ENCODE results near the gene C3.
"Not testable (repeated sequence)": the region's sequence is repeated elsewhere in the genome, so short reads cannot be mapped to it uniquely, and the experiment has no call there.

Gene C3

DNA sequence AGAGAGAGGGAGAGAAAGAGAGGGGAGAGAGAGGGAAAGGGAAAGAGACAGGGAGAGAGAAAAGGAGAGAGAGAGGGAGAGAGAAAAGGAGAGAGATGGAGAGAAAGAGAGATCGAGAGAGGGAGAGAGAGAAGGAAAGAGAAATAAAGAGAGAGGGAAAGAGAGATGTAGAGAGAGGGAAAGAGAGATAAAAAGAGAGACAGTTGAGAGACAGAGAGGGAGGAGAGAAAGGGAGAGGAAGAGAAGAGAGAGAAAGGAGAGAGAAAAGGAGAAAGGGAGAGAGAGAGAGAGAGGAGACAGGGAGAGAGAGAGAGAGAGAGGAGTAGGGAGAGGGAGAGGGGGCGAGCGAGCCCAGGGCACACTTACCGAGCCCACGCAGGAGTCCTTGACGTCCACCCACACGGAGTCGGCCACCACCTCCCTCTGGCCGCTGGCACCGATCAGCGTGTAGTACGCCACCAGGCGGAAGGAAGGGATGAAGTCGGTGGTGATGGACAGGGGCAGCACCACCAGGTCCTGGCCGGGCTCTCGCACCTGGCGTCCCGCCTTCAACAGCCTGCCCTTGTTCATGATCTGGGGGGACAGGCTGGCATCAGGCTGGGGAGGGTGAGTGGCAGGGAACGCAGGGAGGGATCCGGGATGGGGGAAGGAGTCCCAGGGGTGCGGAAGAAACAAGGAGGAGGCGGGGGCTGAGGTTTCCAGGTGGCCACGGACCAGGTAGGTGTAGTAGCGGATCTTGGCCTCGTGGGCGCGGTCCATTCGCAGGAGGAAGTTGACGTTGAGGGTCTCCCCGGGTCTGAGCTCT lies 10.0 kb downstream of the C3 start:
- no peak for DNase-seq (ENCODE audit: low read depth)
- in situ Hi-C loops (cut with HindIII; ENCODE audit: low sequenced_read_pairs): no loop called here
- H3K4me3 ChIP-seq (ENCODE audit: low read depth, low read length): no peak overlapping the region
- TF ChIP-seq, protein P1, sequence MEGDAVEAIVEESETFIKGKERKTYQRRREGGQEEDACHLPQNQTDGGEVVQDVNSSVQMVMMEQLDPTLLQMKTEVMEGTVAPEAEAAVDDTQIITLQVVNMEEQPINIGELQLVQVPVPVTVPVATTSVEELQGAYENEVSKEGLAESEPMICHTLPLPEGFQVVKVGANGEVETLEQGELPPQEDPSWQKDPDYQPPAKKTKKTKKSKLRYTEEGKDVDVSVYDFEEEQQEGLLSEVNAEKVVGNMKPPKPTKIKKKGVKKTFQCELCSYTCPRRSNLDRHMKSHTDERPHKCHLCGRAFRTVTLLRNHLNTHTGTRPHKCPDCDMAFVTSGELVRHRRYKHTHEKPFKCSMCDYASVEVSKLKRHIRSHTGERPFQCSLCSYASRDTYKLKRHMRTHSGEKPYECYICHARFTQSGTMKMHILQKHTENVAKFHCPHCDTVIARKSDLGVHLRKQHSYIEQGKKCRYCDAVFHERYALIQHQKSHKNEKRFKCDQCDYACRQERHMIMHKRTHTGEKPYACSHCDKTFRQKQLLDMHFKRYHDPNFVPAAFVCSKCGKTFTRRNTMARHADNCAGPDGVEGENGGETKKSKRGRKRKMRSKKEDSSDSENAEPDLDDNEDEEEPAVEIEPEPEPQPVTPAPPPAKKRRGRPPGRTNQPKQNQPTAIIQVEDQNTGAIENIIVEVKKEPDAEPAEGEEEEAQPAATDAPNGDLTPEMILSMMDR (IDR thresholded peaks at IDR 0.05; ENCODE audit: low read depth, low read length, missing control alignments): no peak

GRCh38 chr19:6709549-6709948 lies 10.9 kb downstream of the C3 start:
- in situ Hi-C loops (cut with HindIII; ENCODE audit: low sequenced_read_pairs): no loop called here
- DNase-seq (ENCODE audit: low read depth): no peak
- TF ChIP-seq, protein P1 (IDR thresholded peaks at IDR 0.05; ENCODE audit: low read depth, low read length, missing control alignments): no peak
- no peak overlapping the region for H3K4me3 ChIP-seq (ENCODE audit: low read depth, low read length)

DNA sequence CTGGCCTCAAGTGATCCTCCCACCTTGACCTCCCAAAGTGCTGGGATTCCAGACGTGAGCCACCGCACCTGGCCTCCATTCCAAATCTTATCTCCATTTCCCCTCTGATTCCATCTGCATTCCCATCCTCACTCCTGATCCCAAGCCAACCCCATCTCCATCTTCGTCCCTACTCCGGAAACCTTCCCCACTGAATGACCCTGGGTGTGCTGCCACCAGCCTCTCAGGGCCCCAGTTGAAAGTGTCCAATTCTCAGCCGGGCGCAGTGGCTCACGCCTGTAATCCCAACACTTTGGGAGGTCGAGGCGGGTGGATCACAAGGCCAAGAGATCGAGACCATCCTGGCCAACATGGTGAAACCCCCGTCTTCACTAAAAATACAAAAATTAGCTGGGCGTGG lies 11.5 kb downstream of the C3 start:
- H3K4me3 ChIP-seq (ENCODE audit: low read depth, low read length); in situ Hi-C loops (cut with HindIII; ENCODE audit: low sequenced_read_pairs); DNase-seq (ENCODE audit: low read depth): not testable (repeated sequence)

DNA sequence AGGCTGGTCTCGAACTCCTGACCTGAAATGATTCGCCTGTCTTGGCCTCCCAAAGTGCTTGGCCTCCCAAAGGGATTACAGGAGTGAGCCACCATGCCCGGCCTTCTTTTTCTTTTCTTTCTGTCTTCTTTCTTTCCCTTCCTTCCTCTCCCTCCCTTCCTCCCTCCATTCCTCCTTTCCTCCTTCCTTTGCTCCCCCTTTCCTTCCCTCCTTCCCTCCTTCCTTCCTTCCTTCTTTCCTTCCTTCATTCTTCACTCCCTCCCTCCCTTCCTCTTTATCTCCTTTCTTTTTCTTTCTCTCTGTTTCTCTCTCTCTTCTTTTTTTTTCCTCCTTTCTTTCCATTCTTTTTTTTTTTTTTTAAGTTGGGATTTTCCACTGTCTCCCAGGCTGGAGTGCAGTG lies 12.1 kb downstream of the C3 start:
- TF ChIP-seq, protein P1 (IDR thresholded peaks at IDR 0.05; ENCODE audit: low read depth, low read length, missing control alignments): no peak
- H3K4me3 ChIP-seq (ENCODE audit: low read depth, low read length): no peak overlapping the region
- in situ Hi-C loops (cut with HindIII; ENCODE audit: low sequenced_read_pairs): no loop called here
- DNase-seq (ENCODE audit: low read depth): no peak

DNA sequence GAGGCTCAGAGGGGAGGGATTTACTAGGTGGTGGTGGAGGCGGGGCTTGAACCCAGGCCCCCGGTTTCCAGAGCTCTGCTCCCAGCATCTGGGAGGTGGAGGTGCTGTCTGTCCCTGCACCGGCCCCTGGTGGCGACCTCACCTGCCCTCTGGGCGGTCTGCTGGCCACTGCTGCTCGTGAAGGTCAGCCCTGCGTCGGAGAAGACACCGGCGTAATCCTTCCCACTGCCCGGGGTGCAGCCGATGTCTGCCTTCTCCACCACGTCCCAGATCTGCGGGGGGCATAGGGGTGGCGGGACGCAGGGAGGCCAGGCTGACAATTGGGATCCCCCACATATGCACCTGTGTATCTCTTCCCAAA lies 12.8 kb downstream of the C3 start:
- in situ Hi-C loops (cut with HindIII; ENCODE audit: low sequenced_read_pairs): no loop called here
- no peak overlapping the region for H3K4me3 ChIP-seq (ENCODE audit: low read depth, low read length)
- TF ChIP-seq, protein P1 (IDR thresholded peaks at IDR 0.05; ENCODE audit: low read depth, low read length, missing control alignments): no peak
- DNase-seq (ENCODE audit: low read depth): no peak

GRCh38 chr19:6707011-6707657 lies 13.3 kb downstream of the C3 start:
- H3K4me3 ChIP-seq (ENCODE audit: low read depth, low read length): no peak overlapping the region
- DNase-seq (ENCODE audit: low read depth): no peak
- TF ChIP-seq, protein P1 (IDR thresholded peaks at IDR 0.05; ENCODE audit: low read depth, low read length, missing control alignments): no peak
- in situ Hi-C loops (cut with HindIII; ENCODE audit: low sequenced_read_pairs): no loop called here

DNA sequence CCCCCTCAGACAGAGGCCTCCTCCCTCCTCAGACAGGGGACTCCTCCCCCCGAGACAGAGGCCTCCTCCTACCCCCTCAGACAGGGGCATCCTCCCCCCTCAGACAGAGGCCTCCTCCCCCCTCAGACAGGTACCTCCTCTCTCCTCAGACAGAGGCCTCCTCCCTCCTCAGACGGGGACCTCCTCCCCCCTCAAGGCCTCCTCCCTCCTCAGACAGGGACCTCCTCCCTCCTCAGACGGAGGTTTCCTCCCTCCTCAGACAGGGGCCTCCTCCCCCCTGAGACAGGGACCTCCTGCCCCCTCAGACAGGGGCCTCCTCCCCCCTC lies 13.9 kb downstream of the C3 start:
- in situ Hi-C loops (cut with HindIII; ENCODE audit: low sequenced_read_pairs): no loop called here
- no peak overlapping the region for H3K4me3 ChIP-seq (ENCODE audit: low read depth, low read length)
- TF ChIP-seq, protein P1 (IDR thresholded peaks at IDR 0.05; ENCODE audit: low read depth, low read length, missing control alignments): no peak
- no peak for DNase-seq (ENCODE audit: low read depth)

Data from astrocyte of the cerebellum (primary cell).